ENCODE data around the gene ARHGAP21.
A peak's percentile ranks its signal among the peaks of the same experiment; 100 is the strongest.

The ARHGAP21 gene

GRCh38 chr10:24715246-24715769, 8.4 kb downstream of the ARHGAP21 start:
- TF ChIP-seq CTCF (IDR thresholded peaks at IDR 0.05; ENCODE audit: control insufficient read depth, insufficient read depth, low read depth, low read length, missing control alignments): no peak
- H3K4me3 ChIP-seq (ENCODE audit: control insufficient read depth, low read depth, low read length): no peak overlapping the region
- DNase-seq (ENCODE audit: low read depth): no peak

GRCh38 chr10:24713086-24713485, 10.6 kb downstream of the ARHGAP21 start:
- H3K4me3 ChIP-seq (ENCODE audit: control insufficient read depth, low read depth, low read length): no peak overlapping the region
- no peak for TF ChIP-seq CTCF (IDR thresholded peaks at IDR 0.05; ENCODE audit: control insufficient read depth, insufficient read depth, low read depth, low read length, missing control alignments)
- DNase-seq (ENCODE audit: low read depth): no peak

GRCh38 chr10:24711465-24711864, 12.2 kb downstream of the ARHGAP21 start:
- no peak overlapping the region for H3K4me3 ChIP-seq (ENCODE audit: control insufficient read depth, low read depth, low read length)
- TF ChIP-seq CTCF (IDR thresholded peaks at IDR 0.05; ENCODE audit: control insufficient read depth, insufficient read depth, low read depth, low read length, missing control alignments): no peak
- DNase-seq (ENCODE audit: low read depth): no peak

- no peak overlapping the region for H3K4me3 ChIP-seq (ENCODE audit: control insufficient read depth, low read depth, low read length)
- no peak for TF ChIP-seq CTCF (IDR thresholded peaks at IDR 0.05; ENCODE audit: control insufficient read depth, insufficient read depth, low read depth, low read length, missing control alignments)
- DNase-seq (ENCODE audit: low read depth): no peak
Measured at GRCh38 chr10:24708081-24708480, 15.6 kb downstream of the ARHGAP21 start.

GRCh38 chr10:24707445-24707844, 16.2 kb downstream of the ARHGAP21 start:
- DNase-seq (ENCODE audit: low read depth): no peak
- no peak for TF ChIP-seq CTCF (IDR thresholded peaks at IDR 0.05; ENCODE audit: control insufficient read depth, insufficient read depth, low read depth, low read length, missing control alignments)

GRCh38 chr10:24706479-24707118, 17.1 kb downstream of the ARHGAP21 start:
- peak; percentile 83 for DNase-seq (ENCODE audit: low read depth)
- no peak for TF ChIP-seq CTCF (IDR thresholded peaks at IDR 0.05; ENCODE audit: control insufficient read depth, insufficient read depth, low read depth, low read length, missing control alignments)
- no peak overlapping the region for H3K4me3 ChIP-seq (ENCODE audit: control insufficient read depth, low read depth, low read length)

More at GRCh38 chr10:24707445-24707844, 16.2 kb downstream of the ARHGAP21 start:
- H3K4me3 ChIP-seq (ENCODE audit: control insufficient read depth, low read depth, low read length): no peak overlapping the region

Data from AG09309 (cell line).